Gastroesophageal sphincter (tissue), 3 donors: Measurements from ENCODE around the gene VCL.

Source experiments
- POLR2A ChIP-seq, 2 donors: fragments of 450-650 bp; IDR thresholded peaks; one replicate each; pipeline ENCODE4 v1.6.1; 2017; ENCODE audit warnings: antibody characterized with exemption in 2 of 2, mild to moderate bottlenecking in 2 of 2, moderate library complexity in 1 of 2
- POLR2AphosphoS5 ChIP-seq: sonication (generic); formaldehyde crosslinking; IDR thresholded peaks from one replicate; pipeline ENCODE4 v1.6.1; 2017; ENCODE audit warnings: antibody characterized with exemption
- TF ChIP-seq, protein P1 (sequence below), 4 experiments: fragments of 200-600 bp in 2 of 4; fragments of 450-650 bp in 2 of 4; sonication (generic) in 1 of 4; IDR thresholded peaks; one replicate each; pipeline ENCODE4 v1.5.1; 2017 to 2019; ENCODE audit warnings: antibody characterized with exemption in 4 of 4, mild to moderate bottlenecking in 2 of 4, moderate library complexity in 2 of 4

DNA sequence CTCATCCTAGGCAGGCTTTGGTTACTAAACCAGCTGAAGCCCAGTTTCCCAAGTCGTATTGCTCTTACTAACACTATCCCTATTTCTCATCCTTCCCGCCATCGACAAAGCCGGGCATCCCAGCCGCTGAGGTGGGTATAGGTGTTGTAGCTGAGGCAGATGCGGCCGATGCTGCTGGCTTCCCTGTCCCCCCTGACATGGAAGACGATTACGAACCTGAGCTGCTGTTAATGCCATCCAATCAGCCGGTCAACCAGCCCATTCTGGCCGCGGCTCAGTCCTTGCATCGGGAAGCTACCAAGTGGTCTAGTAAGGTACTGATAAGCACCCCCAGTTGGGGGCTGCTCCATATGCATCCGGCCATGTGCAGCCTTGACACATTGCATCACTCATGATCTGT is 113.9 kb downstream of the VCL start:
- TF ChIP-seq, protein P1, sequence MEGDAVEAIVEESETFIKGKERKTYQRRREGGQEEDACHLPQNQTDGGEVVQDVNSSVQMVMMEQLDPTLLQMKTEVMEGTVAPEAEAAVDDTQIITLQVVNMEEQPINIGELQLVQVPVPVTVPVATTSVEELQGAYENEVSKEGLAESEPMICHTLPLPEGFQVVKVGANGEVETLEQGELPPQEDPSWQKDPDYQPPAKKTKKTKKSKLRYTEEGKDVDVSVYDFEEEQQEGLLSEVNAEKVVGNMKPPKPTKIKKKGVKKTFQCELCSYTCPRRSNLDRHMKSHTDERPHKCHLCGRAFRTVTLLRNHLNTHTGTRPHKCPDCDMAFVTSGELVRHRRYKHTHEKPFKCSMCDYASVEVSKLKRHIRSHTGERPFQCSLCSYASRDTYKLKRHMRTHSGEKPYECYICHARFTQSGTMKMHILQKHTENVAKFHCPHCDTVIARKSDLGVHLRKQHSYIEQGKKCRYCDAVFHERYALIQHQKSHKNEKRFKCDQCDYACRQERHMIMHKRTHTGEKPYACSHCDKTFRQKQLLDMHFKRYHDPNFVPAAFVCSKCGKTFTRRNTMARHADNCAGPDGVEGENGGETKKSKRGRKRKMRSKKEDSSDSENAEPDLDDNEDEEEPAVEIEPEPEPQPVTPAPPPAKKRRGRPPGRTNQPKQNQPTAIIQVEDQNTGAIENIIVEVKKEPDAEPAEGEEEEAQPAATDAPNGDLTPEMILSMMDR (IDR thresholded peaks at IDR 0.05), result no peak
- TF ChIP-seq POLR2AphosphoS5 (no peak), POLR2A (IDR thresholded peaks at IDR 0.05) (no peak)
